Keratinocyte (primary cell): Measurements from ENCODE around the gene SH2D5. TPM values are rescaled to one million over a fixed set of nuclear protein-coding genes. Genes with fewer than 3 reads are reported as not detected.

Source experiments
- DNase-seq: peaks from one replicate; pipeline ENCODE4 v3.0.0-alpha.2; 2011; ENCODE audit warnings: low read depth, missing footprints, low spot score
- FAIRE-seq: peaks from 2 replicates; lab custom pipeline; 2011; peaks lifted over from hg19 to GRCh38; lab: Jason Lieb, UNC
- H2AFZ ChIP-seq: 2 replicates; pipeline ENCODE4 v1.6.0; 2012; ENCODE audit warnings: low read length, control low read depth, inconsistent platforms; ENCODE audit not compliant: control insufficient read depth
- H3K27ac ChIP-seq: 2 replicates; pipeline ENCODE4 v1.5.1; 2011; ENCODE audit warnings: low read length; ENCODE audit not compliant: control insufficient read depth, insufficient read depth
- H3K27me3 ChIP-seq: 3 replicates; pipeline ENCODE4 v1.6.0; 2011; ENCODE audit warnings: low read length; ENCODE audit not compliant: control insufficient read depth, insufficient read depth; ENCODE audit errors: extremely low read depth
- H3K36me3 ChIP-seq, 2 experiments: 2 replicates in 1 of 2; 3 replicates in 1 of 2; pipeline ENCODE4 v1.5.1; 2011; ENCODE audit warnings: low read length in 2 of 2, mild to moderate bottlenecking in 1 of 2; ENCODE audit not compliant: control insufficient read depth in 2 of 2, insufficient read depth in 2 of 2; ENCODE audit errors: extremely low read depth in 1 of 2
- H3K4me1 ChIP-seq: 3 replicates; pipeline ENCODE4 v1.5.1; 2011; ENCODE audit warnings: low read length; ENCODE audit not compliant: control insufficient read depth, insufficient read depth; ENCODE audit errors: extremely low read depth
- H3K4me2 ChIP-seq: 3 replicates; pipeline ENCODE4 v1.6.0; 2011; ENCODE audit warnings: low read depth, low read length; ENCODE audit not compliant: control insufficient read depth, insufficient read depth; ENCODE audit errors: extremely low read depth
- H3K4me3 ChIP-seq, 3 experiments: fragments of 200-600 bp in 1 of 3; sonication (generic) in 1 of 3; 2 replicates in 2 of 3; 3 replicates in 1 of 3; pipeline ENCODE4 v1.5.1; 2011 to 2016; ENCODE audit warnings: low read length in 3 of 3, mild to moderate bottlenecking in 3 of 3, control low read depth in 2 of 3, inconsistent platforms in 1 of 3, low read depth in 1 of 3, mixed read lengths in 1 of 3, mixed run types in 1 of 3, moderate library complexity in 1 of 3; ENCODE audit not compliant: control insufficient read depth in 2 of 3, insufficient read depth in 2 of 3; ENCODE audit errors: extremely low read depth in 1 of 3
- H3K79me2 ChIP-seq: 2 replicates; pipeline ENCODE4 v1.6.0; 2012; ENCODE audit warnings: low read length; ENCODE audit not compliant: control insufficient read depth, insufficient read depth
- H3K9ac ChIP-seq: 3 replicates; pipeline ENCODE4 v1.6.0; 2011; ENCODE audit warnings: low read length; ENCODE audit not compliant: control insufficient read depth, insufficient read depth; ENCODE audit errors: extremely low read depth
- H3K9me1 ChIP-seq: 3 replicates; pipeline ENCODE4 v1.6.0; 2011; ENCODE audit warnings: low read length; ENCODE audit not compliant: control insufficient read depth, insufficient read depth; ENCODE audit errors: extremely low read depth
- H3K9me3 ChIP-seq: 2 replicates; pipeline ENCODE4 v1.5.1; 2012; ENCODE audit warnings: low read depth, low read length; ENCODE audit not compliant: control insufficient read depth
- H4K20me1 ChIP-seq: 3 replicates; pipeline ENCODE4 v1.6.0; 2011; ENCODE audit warnings: low read length; ENCODE audit not compliant: control insufficient read depth, insufficient read depth; ENCODE audit errors: extremely low read depth
- CTCF ChIP-seq, 3 experiments: IDR thresholded peaks in 1 of 3; conservative IDR thresholded peaks in 1 of 3; optimal IDR thresholded peaks in 1 of 3; 2 replicates in 2 of 3; 3 replicates in 1 of 3; pipeline versions ENCODE3 to v1.5.1; 2011; ENCODE audit warnings: low read length in 3 of 3, mild to moderate bottlenecking in 3 of 3, moderate library complexity in 2 of 3, control low read depth in 1 of 3, inconsistent platforms in 1 of 3; ENCODE audit not compliant: insufficient read depth in 2 of 3; ENCODE audit errors: extremely low read depth in 1 of 3
- EZH2 ChIP-seq: IDR thresholded peaks from one replicate; pipeline ENCODE4 v1.6.1; 2012; ENCODE audit warnings: inconsistent platforms, mild to moderate bottlenecking, low read length, moderate library complexity
- dilution Hi-C: fragments of 300-500 bp; cut with MboI; formaldehyde crosslinking; loops from one replicate; pipeline ENCODE4 v1.7.0; 2020; ENCODE audit warnings: low sequenced_read_pairs; ENCODE audit not compliant: extremely low pct_ligation_motif_present
- polyA plus RNA-seq, 5 experiments: library from polyadenylated mRNA; depleted of rRNA in 3 of 5; stranded (reverse) in 3 of 5; stranded (forward) in 1 of 5; unstranded in 1 of 5; fragments of >200 nt; gene quantifications; 1 replicate in 1 of 5; 2 replicates in 3 of 5; 3 replicates in 1 of 5; pipeline versions ENCODE4 v1.2.1 to v1.2.3, GENCODE V29; 2011 to 2012; ENCODE audit warnings: missing spikeins in 2 of 5, low read depth in 1 of 5, low replicate concordance in 1 of 5

The SH2D5 gene
- polyA plus RNA-seq, 1 donor (not counting 4 experiments of a cell fraction or from before 2014, with no cell fraction given) = 60.8 TPM

- H4K20me1 ChIP-seq = peaks cover 2% of the 10 kb centered on the region
- no peak overlapping the region for H3K4me2 ChIP-seq
- peaks cover under 1% of the 10 kb centered on the region for H3K79me2 ChIP-seq
- no peak for TF ChIP-seq CTCF (optimal IDR thresholded peaks at IDR 0.05 in 1 of 3, IDR thresholded peaks at IDR 0.05 in 1 of 3, conservative IDR thresholded peaks at IDR 0.05 in 1 of 3; ENCODE audit: extremely low read depth in 1 of 3, insufficient read depth in 2 of 3, low read length in 3 of 3)
- no peak for TF ChIP-seq EZH2
- no peaks in the 10 kb centered on the region for H3K9me1 ChIP-seq
- H3K36me3 ChIP-seq = peaks cover 17 to 35% of the 10 kb centered on the region in 2 experiments
- H3K4me3 ChIP-seq = no peak overlapping the region
- no peaks in the 10 kb centered on the region for H3K27me3 ChIP-seq
- no peak overlapping the region for H3K27ac ChIP-seq
- FAIRE-seq (no peak), DNase-seq (no peak)
- H3K9ac ChIP-seq = no peak overlapping the region
- no peaks in the 10 kb centered on the region for H3K9me3 ChIP-seq
- H2AFZ ChIP-seq = no peak overlapping the region
- H3K4me1 ChIP-seq = no peaks in the 10 kb centered on the region
- dilution Hi-C loops = no loop called here
Observed at GRCh38 chr1:20760322-20760721, 27.8 kb upstream of the SH2D5 start.

- Histone ChIP-seq H2AFZ (no peak overlapping the region), H3K4me1 (no peaks in the 10 kb centered on the region), H3K36me3 (peaks cover 19 to 31% of the 10 kb centered on the region in 2 experiments), H3K4me2 (no peak overlapping the region), H3K9ac (no peak overlapping the region), H3K4me3 (no peak overlapping the region), H3K9me1 (no peaks in the 10 kb centered on the region), H3K27me3 (no peaks in the 10 kb centered on the region), H3K9me3 (no peaks in the 10 kb centered on the region), H4K20me1 (no peaks in the 10 kb centered on the region), H3K79me2 (peaks cover 3% of the 10 kb centered on the region), H3K27ac (no peak overlapping the region)
- FAIRE-seq (peak; percentile 60), DNase-seq (no peak)
- dilution Hi-C loops = no loop called here
- TF ChIP-seq EZH2 = no peak
- no peak for TF ChIP-seq CTCF (optimal IDR thresholded peaks at IDR 0.05 in 1 of 3, IDR thresholded peaks at IDR 0.05 in 1 of 3, conservative IDR thresholded peaks at IDR 0.05 in 1 of 3; ENCODE audit: extremely low read depth in 1 of 3, insufficient read depth in 2 of 3, low read length in 3 of 3)
Observed at GRCh38 chr1:20753589-20753988, 21.1 kb upstream of the SH2D5 start.
